ENCODE data around the gene GPC3.
"Not testable (repeated sequence)": the region's sequence is repeated elsewhere in the genome, so short reads cannot be mapped to it uniquely, and the experiment has no call there.

Gene GPC3

GRCh38 chrX:133994576-133994975, 9.2 kb upstream of the GPC3 start:
- Histone ChIP-seq H3K36me3 (ENCODE audit: control insufficient read depth, insufficient read depth, low read length) (no peaks in the 10 kb centered on the region), H3K4me1 (ENCODE audit: control insufficient read depth, insufficient read depth, low read length) (peaks cover 7% of the 10 kb centered on the region; the same call in 1 of the 2 replicates), H3K4me3 (ENCODE audit: low read depth, low read length) (no peak overlapping the region), H3K27ac (ENCODE audit: low read depth, low read length) (no peak overlapping the region), H3K9ac (ENCODE audit: low read depth, low read length) (no peak overlapping the region), H3K9me3 (ENCODE audit: control insufficient read depth, insufficient read depth, low read length) (no peaks in the 10 kb centered on the region), H3K27me3 (ENCODE audit: control insufficient read depth, insufficient read depth, low read length) (no peaks in the 10 kb centered on the region)

- H3K9me3 ChIP-seq (ENCODE audit: control insufficient read depth, insufficient read depth, low read length), result no peaks in the 10 kb centered on the region
- no peak overlapping the region for H3K4me3 ChIP-seq (ENCODE audit: low read depth, low read length)
- no peaks in the 10 kb centered on the region for H3K27me3 ChIP-seq (ENCODE audit: control insufficient read depth, insufficient read depth, low read length)
- H3K36me3 ChIP-seq (ENCODE audit: control insufficient read depth, insufficient read depth, low read length), result no peaks in the 10 kb centered on the region
- H3K4me1 ChIP-seq (ENCODE audit: control insufficient read depth, insufficient read depth, low read length), result peaks cover 19% of the 10 kb centered on the region
- no peak overlapping the region for H3K9ac ChIP-seq (ENCODE audit: low read depth, low read length)
- H3K27ac ChIP-seq (ENCODE audit: low read depth, low read length), result no peak overlapping the region
These were observed 7.5 kb upstream of the GPC3 start for GRCh38 chrX:133992882-133993281.

GRCh38 chrX:133991814-133992213, 6.4 kb upstream of the GPC3 start:
- Histone ChIP-seq H3K9ac (ENCODE audit: low read depth, low read length) (no peak overlapping the region), H3K9me3 (ENCODE audit: control insufficient read depth, insufficient read depth, low read length) (no peaks in the 10 kb centered on the region), H3K4me3 (ENCODE audit: low read depth, low read length) (no peak overlapping the region), H3K36me3 (ENCODE audit: control insufficient read depth, insufficient read depth, low read length) (no peaks in the 10 kb centered on the region), H3K4me1 (ENCODE audit: control insufficient read depth, insufficient read depth, low read length) (peaks cover 29% of the 10 kb centered on the region), H3K27ac (ENCODE audit: low read depth, low read length) (no peak overlapping the region), H3K27me3 (ENCODE audit: control insufficient read depth, insufficient read depth, low read length) (no peaks in the 10 kb centered on the region)

- H3K4me1 ChIP-seq (ENCODE audit: control insufficient read depth, insufficient read depth, low read length), result peaks cover 33% of the 10 kb centered on the region
- H3K9me3 ChIP-seq (ENCODE audit: control insufficient read depth, insufficient read depth, low read length); H3K36me3 ChIP-seq (ENCODE audit: control insufficient read depth, insufficient read depth, low read length); H3K9ac ChIP-seq (ENCODE audit: low read depth, low read length); H3K27me3 ChIP-seq (ENCODE audit: control insufficient read depth, insufficient read depth, low read length); H3K4me3 ChIP-seq (ENCODE audit: low read depth, low read length); H3K27ac ChIP-seq (ENCODE audit: low read depth, low read length): not testable (repeated sequence)
These were observed 5.7 kb upstream of the GPC3 start for GRCh38 chrX:133991057-133991456.

- Histone ChIP-seq H3K4me1 (ENCODE audit: control insufficient read depth, insufficient read depth, low read length) (peaks cover 35% of the 10 kb centered on the region), H3K4me3 (ENCODE audit: low read depth, low read length) (no peak overlapping the region), H3K36me3 (ENCODE audit: control insufficient read depth, insufficient read depth, low read length) (no peaks in the 10 kb centered on the region), H3K27ac (ENCODE audit: low read depth, low read length) (no peak overlapping the region), H3K9ac (ENCODE audit: low read depth, low read length) (no peak overlapping the region), H3K9me3 (ENCODE audit: control insufficient read depth, insufficient read depth, low read length) (no peaks in the 10 kb centered on the region), H3K27me3 (ENCODE audit: control insufficient read depth, insufficient read depth, low read length) (peaks cover 4% of the 10 kb centered on the region)
These were observed 4.6 kb upstream of the GPC3 start for GRCh38 chrX:133989993-133990392.

GRCh38 chrX:133989490-133989889, 4.1 kb upstream of the GPC3 start:
- Histone ChIP-seq H3K9me3 (ENCODE audit: control insufficient read depth, insufficient read depth, low read length) (no peaks in the 10 kb centered on the region), H3K4me1 (ENCODE audit: control insufficient read depth, insufficient read depth, low read length) (peaks cover 35% of the 10 kb centered on the region), H3K27me3 (ENCODE audit: control insufficient read depth, insufficient read depth, low read length) (peaks cover 9% of the 10 kb centered on the region), H3K9ac (ENCODE audit: low read depth, low read length) (no peak overlapping the region), H3K27ac (ENCODE audit: low read depth, low read length) (no peak overlapping the region), H3K4me3 (ENCODE audit: low read depth, low read length) (no peak overlapping the region), H3K36me3 (ENCODE audit: control insufficient read depth, insufficient read depth, low read length) (no peaks in the 10 kb centered on the region)

GRCh38 chrX:133988010-133988409, 2.6 kb upstream of the GPC3 start:
- H3K27ac ChIP-seq (ENCODE audit: low read depth, low read length), result no peak overlapping the region
- no peak overlapping the region for H3K9ac ChIP-seq (ENCODE audit: low read depth, low read length)
- H3K4me1 ChIP-seq (ENCODE audit: control insufficient read depth, insufficient read depth, low read length), result peaks cover 43% of the 10 kb centered on the region
- H3K4me3 ChIP-seq (ENCODE audit: low read depth, low read length), result no peak overlapping the region
- no peaks in the 10 kb centered on the region for H3K36me3 ChIP-seq (ENCODE audit: control insufficient read depth, insufficient read depth, low read length)
- no peaks in the 10 kb centered on the region for H3K9me3 ChIP-seq (ENCODE audit: control insufficient read depth, insufficient read depth, low read length)
- H3K27me3 ChIP-seq (ENCODE audit: control insufficient read depth, insufficient read depth, low read length), result peaks cover 15% of the 10 kb centered on the region

GRCh38 chrX:133987188-133987587, 1.8 kb upstream of the GPC3 start:
- no peaks in the 10 kb centered on the region for H3K9me3 ChIP-seq (ENCODE audit: control insufficient read depth, insufficient read depth, low read length)
- H3K27ac ChIP-seq (ENCODE audit: low read depth, low read length), result peak overlapping the region; percentile 9
- no peak overlapping the region for H3K9ac ChIP-seq (ENCODE audit: low read depth, low read length)
- no peaks in the 10 kb centered on the region for H3K36me3 ChIP-seq (ENCODE audit: control insufficient read depth, insufficient read depth, low read length)
- no peak overlapping the region for H3K4me3 ChIP-seq (ENCODE audit: low read depth, low read length)
- peaks cover 51% of the 10 kb centered on the region for H3K4me1 ChIP-seq (ENCODE audit: control insufficient read depth, insufficient read depth, low read length)
- H3K27me3 ChIP-seq (ENCODE audit: control insufficient read depth, insufficient read depth, low read length), result peaks cover 18% of the 10 kb centered on the region

- peak overlapping the region; percentile 63 for H3K4me3 ChIP-seq (ENCODE audit: low read depth, low read length)
- peaks cover 62% of the 10 kb centered on the region for H3K4me1 ChIP-seq (ENCODE audit: control insufficient read depth, insufficient read depth, low read length)
- H3K9ac ChIP-seq (ENCODE audit: low read depth, low read length), result no peak overlapping the region
- no peaks in the 10 kb centered on the region for H3K36me3 ChIP-seq (ENCODE audit: control insufficient read depth, insufficient read depth, low read length)
- peaks cover 18% of the 10 kb centered on the region for H3K27me3 ChIP-seq (ENCODE audit: control insufficient read depth, insufficient read depth, low read length)
- no peaks in the 10 kb centered on the region for H3K9me3 ChIP-seq (ENCODE audit: control insufficient read depth, insufficient read depth, low read length)
- H3K27ac ChIP-seq (ENCODE audit: low read depth, low read length), result peak overlapping the region; percentile 56
These were observed 731 bp upstream of the GPC3 start for GRCh38 chrX:133985967-133986683.

- Histone ChIP-seq H3K4me3 (ENCODE audit: low read depth, low read length) (peak overlapping the region; percentile 61), H3K27ac (ENCODE audit: low read depth, low read length) (no peak overlapping the region), H3K9me3 (ENCODE audit: control insufficient read depth, insufficient read depth, low read length) (no peaks in the 10 kb centered on the region), H3K9ac (ENCODE audit: low read depth, low read length) (no peak overlapping the region), H3K27me3 (ENCODE audit: control insufficient read depth, insufficient read depth, low read length) (peaks cover 18% of the 10 kb centered on the region), H3K4me1 (ENCODE audit: control insufficient read depth, insufficient read depth, low read length) (peaks cover 69% of the 10 kb centered on the region), H3K36me3 (ENCODE audit: control insufficient read depth, insufficient read depth, low read length) (no peaks in the 10 kb centered on the region)
These were observed 584 bp downstream of the GPC3 start for GRCh38 chrX:133984857-133985163.

GRCh38 chrX:133983974-133984845, 1.2 kb downstream of the GPC3 start:
- H3K9me3 ChIP-seq (ENCODE audit: control insufficient read depth, insufficient read depth, low read length), result no peaks in the 10 kb centered on the region
- H3K4me3 ChIP-seq (ENCODE audit: low read depth, low read length), result peak overlapping the region; percentile 61
- H3K27me3 ChIP-seq (ENCODE audit: control insufficient read depth, insufficient read depth, low read length), result peaks cover 18% of the 10 kb centered on the region
- peak overlapping the region; percentile 3 for H3K27ac ChIP-seq (ENCODE audit: low read depth, low read length)
- no peaks in the 10 kb centered on the region for H3K36me3 ChIP-seq (ENCODE audit: control insufficient read depth, insufficient read depth, low read length)
- H3K4me1 ChIP-seq (ENCODE audit: control insufficient read depth, insufficient read depth, low read length), result peaks cover 69% of the 10 kb centered on the region
- H3K9ac ChIP-seq (ENCODE audit: low read depth, low read length), result no peak overlapping the region
